ENCODE data around the gene CATSPER2. TPM values are rescaled to one million over a fixed set of nuclear protein-coding genes. Genes with fewer than 3 reads are reported as not detected.
"Not testable (repeated sequence)": the region's sequence is repeated elsewhere in the genome, so short reads cannot be mapped to it uniquely, and the experiment has no call there.

The CATSPER2 gene
- total RNA-seq, 1 donor from 2014 or later = 0.29 TPM

GRCh38 chr15:43593328-43594190 lies 55.1 kb downstream of the CATSPER2 start, which contains the start of gene CKMT1B:
Gene CKMT1B (plus strand): TSS chr15:43594027. CDS start chr15:43594219, 192 bp downstream.
- DNase-seq (ENCODE audit: extremely low read depth, low read depth, low spot score) = not testable (repeated sequence)

DNA sequence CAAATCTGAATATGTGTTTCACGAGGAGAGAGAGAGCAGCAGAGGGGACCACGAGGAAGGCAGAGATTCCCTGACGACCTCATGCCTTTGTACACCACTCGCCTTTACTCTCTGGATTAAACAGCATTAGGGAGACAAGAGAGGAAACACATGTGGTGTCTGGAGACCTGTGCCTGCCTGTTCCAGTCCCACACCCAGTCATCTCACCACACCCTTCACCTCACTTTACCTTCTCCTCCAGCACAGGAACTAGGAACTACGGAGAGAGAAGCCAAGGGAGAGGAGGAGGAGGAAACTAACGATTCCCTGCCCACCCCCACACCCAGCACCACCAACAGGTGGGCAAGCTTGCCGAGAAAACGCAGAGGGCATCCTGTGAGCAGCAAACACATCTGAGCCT lies 55.8 kb downstream of the CATSPER2 start:
- not testable (repeated sequence) for DNase-seq (ENCODE audit: extremely low read depth, low read depth, low spot score)

DNA sequence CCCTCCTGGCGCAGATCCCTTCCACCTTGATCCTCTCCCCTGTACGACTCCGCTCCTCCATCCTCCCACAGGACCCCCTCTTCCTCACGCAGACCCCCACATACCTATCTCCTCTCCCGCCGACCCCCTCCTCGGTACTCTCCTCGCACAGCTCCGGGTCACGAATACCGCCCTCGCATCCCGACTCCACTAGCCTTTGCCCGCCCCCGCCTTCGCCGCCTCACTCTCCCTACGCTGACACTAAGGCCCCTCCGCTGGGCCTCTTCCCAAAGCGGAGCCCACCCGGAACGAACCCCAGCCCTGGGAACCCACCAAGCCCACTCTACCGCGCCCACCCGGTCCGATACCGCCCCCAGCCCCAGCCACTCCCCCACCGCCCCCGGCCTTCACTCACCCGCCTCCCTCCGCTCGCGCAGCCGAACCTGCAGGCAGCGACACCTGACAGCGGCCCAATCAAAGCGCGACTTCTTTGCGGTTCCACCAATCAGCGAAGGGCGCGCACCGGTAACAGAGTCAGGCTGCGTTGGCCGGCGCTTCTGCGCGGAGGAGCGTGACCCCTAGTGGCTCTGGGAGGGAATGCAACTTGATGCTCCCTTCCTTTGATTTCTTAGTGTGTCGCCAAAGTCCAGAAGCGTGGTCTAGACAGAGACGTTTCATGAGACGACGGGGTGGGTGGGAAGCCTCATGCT lies 58.7 kb downstream of the CATSPER2 start, which contains the start of gene PPIP5K1:
Gene PPIP5K1 (minus strand): TSS at position 431 of the 689 bp plus-strand sequence. CDS start 5,704 bp downstream, outside the sequence.
- DNase-seq (ENCODE audit: extremely low read depth, low read depth, low spot score) = not testable (repeated sequence)

Other genes starting within 250 kb of the CATSPER2 start
- gene TP53BP1, start 155.7 kb downstream of the CATSPER2 start, total RNA-seq = 41.6 and 62.0 TPM in 2 replicates
- 9.4 and 10.8 TPM in 2 replicates for gene MAP1A, start 131.2 kb downstream of the CATSPER2 start, total RNA-seq
- 10.8 and 13.1 TPM in 2 replicates for gene PPIP5K1, start 58.6 kb downstream of the CATSPER2 start, total RNA-seq
- gene CKMT1B, start 54.8 kb downstream of the CATSPER2 start, total RNA-seq = not detected in 2 replicates
- gene STRC, start 30.0 kb downstream of the CATSPER2 start, total RNA-seq = 0.15 TPM in 1 of 2 replicates, not detected in the other
- gene CKMT1A, start 45.0 kb upstream of the CATSPER2 start, total RNA-seq = not detected in 2 replicates
- 425 and 497 TPM in 2 replicates for gene PDIA3, start 97.6 kb upstream of the CATSPER2 start, total RNA-seq
- gene ELL3, start 128.1 kb upstream of the CATSPER2 start, total RNA-seq = 2.1 and 3.6 TPM in 2 replicates
- 1,411 and 2,053 TPM in 2 replicates for gene SERF2, start 143.5 kb upstream of the CATSPER2 start, total RNA-seq
- not detected in 2 replicates for gene SERINC4, start 151.4 kb upstream of the CATSPER2 start, total RNA-seq
- 14.8 and 17.2 TPM in 2 replicates for gene HYPK, start 151.8 kb upstream of the CATSPER2 start, total RNA-seq
- gene MFAP1, start 175.8 kb upstream of the CATSPER2 start, total RNA-seq = 16.5 and 18.8 TPM in 2 replicates
- gene WDR76, start 178.2 kb upstream of the CATSPER2 start, total RNA-seq = 1.8 and 6.6 TPM in 2 replicates